Omental fat pad (tissue), 4 donors: ENCODE measurements around the gene CAPN5. TPM values are rescaled to one million over a fixed set of nuclear protein-coding genes. Genes with fewer than 3 reads are reported as not detected.

Experiments
- ATAC-seq: fragments of 150-250 bp; one replicate; pipeline ENCODE4 v1.9.1; 2016; ENCODE audit warnings: mild to moderate bottlenecking, moderate library complexity; ENCODE audit not compliant: low FRiP score
- DNase-seq: peaks from one replicate; pipeline ENCODE4 v3.0.0-alpha.2; 2019; ENCODE audit warnings: low spot score
- CTCF ChIP-seq, 3 donors: fragments of 450-650 bp; IDR thresholded peaks; one replicate each; pipeline ENCODE4 v1.5.1; 2016 to 2017; ENCODE audit warnings: antibody characterized with exemption in 3 of 3, mild to moderate bottlenecking in 3 of 3, moderate library complexity in 2 of 3
- total RNA-seq, 4 donors: library from RNA; depleted of rRNA; stranded (reverse); fragments of >200 nt; gene quantifications; one replicate each; pipeline ENCODE4 v1.1.0, GENCODE V29; 2016

Gene CAPN5
- total RNA-seq, 4 donors from 2014 or later, result 3.3 to 8.5 (median 4.7) TPM

GRCh38 chr11:77089004-77089545 is 22.3 kb downstream of the CAPN5 start:
- no peak for DNase-seq
- ATAC-seq, result no peak
- TF ChIP-seq CTCF (IDR thresholded peaks at IDR 0.05), result no peak

- ATAC-seq (no peak), DNase-seq (no peak)
- no peak for TF ChIP-seq CTCF (IDR thresholded peaks at IDR 0.05)
Observed at GRCh38 chr11:77090046-77090372, 23.2 kb downstream of the CAPN5 start.

GRCh38 chr11:77090373-77091111 is 23.8 kb downstream of the CAPN5 start:
- DNase-seq (no peak), ATAC-seq (no peak)
- no peak for TF ChIP-seq CTCF (IDR thresholded peaks at IDR 0.05)

GRCh38 chr11:77091146-77091940 is 24.6 kb downstream of the CAPN5 start:
- TF ChIP-seq CTCF (IDR thresholded peaks at IDR 0.05), result peak in 2 of 3 donors; percentile 35 to 89
- DNase-seq, result peak; percentile 85
- peak; percentile 63 for ATAC-seq

- DNase-seq (no peak), ATAC-seq (no peak)
- TF ChIP-seq CTCF (IDR thresholded peaks at IDR 0.05), result no peak
Observed at GRCh38 chr11:77092382-77092781, 25.6 kb downstream of the CAPN5 start.

- DNase-seq (no peak), ATAC-seq (no peak)
- no peak for TF ChIP-seq CTCF (IDR thresholded peaks at IDR 0.05)
Observed at GRCh38 chr11:77093056-77093891, 26.5 kb downstream of the CAPN5 start.
